Fibroblast of lung (primary cell): ENCODE results near the gene PTGFR.

Source experiments
- CTCF ChIP-seq, 2 donors: IDR thresholded peaks in 1 of 2; conservative IDR thresholded peaks in 1 of 2; 1 replicate in 1 of 2; 2 replicates in 1 of 2; pipeline ENCODE4 v1.5.1; 2011 to 2012; ENCODE audit warnings: low read length in 2 of 2, control low read depth in 1 of 2, inconsistent platforms in 1 of 2, low read depth in 1 of 2, mild to moderate bottlenecking in 1 of 2
- EZH2 ChIP-seq: IDR thresholded peaks from 2 replicates; pipeline ENCODE4 v1.5.1; 2012; ENCODE audit warnings: low read length, control low read depth, mild to moderate bottlenecking; ENCODE audit errors: missing control alignments

GRCh38 chr1:78586572-78586971, 95.8 kb downstream of the PTGFR start:
- TF ChIP-seq CTCF (conservative IDR thresholded peaks at IDR 0.05 in 1 of 2, IDR thresholded peaks at IDR 0.05 in 1 of 2; ENCODE audit: low read depth in 1 of 2, low read length in 2 of 2) (no peak), EZH2 (no peak)
